Stimulated activated CD4-positive, alpha-beta T cell treated with anti-CD3 and anti-CD28 coated beads, Interleukin-4, amount 100 ng/mL, for 1 hour (primary cell): Measurements from ENCODE around the gene ZNF839.
"Not testable (repeated sequence)": the region's sequence is repeated elsewhere in the genome, so short reads cannot be mapped to it uniquely, and the experiment has no call there.

Experiments used
- DNase-seq: peaks from one replicate; pipeline ENCODE4 v3.0.0-alpha.2; 2020

ZNF839 gene

GRCh38 chr14:102342238-102342637 is 22.7 kb downstream of the ZNF839 start:
- DNase-seq, result no peak

- DNase-seq, result no peak
Observed at GRCh38 chr14:102344084-102344483, 24.5 kb downstream of the ZNF839 start.

GRCh38 chr14:102344485-102344884 is 24.9 kb downstream of the ZNF839 start:
- no peak for DNase-seq

GRCh38 chr14:102345232-102345631 is 25.7 kb downstream of the ZNF839 start:
- DNase-seq, result no peak

GRCh38 chr14:102346645-102347044 is 27.1 kb downstream of the ZNF839 start:
- no peak for DNase-seq

GRCh38 chr14:102348376-102348775 is 28.8 kb downstream of the ZNF839 start:
- no peak for DNase-seq

- no peak for DNase-seq
Observed at GRCh38 chr14:102351023-102351422, 31.5 kb downstream of the ZNF839 start.

GRCh38 chr14:102351593-102351992 is 32.0 kb downstream of the ZNF839 start:
- not testable (repeated sequence) for DNase-seq

GRCh38 chr14:102352213-102352612 is 32.7 kb downstream of the ZNF839 start:
- DNase-seq, result no peak

- no peak for DNase-seq
Observed at GRCh38 chr14:102353126-102353619, 33.6 kb downstream of the ZNF839 start.

GRCh38 chr14:102356280-102356679 is 36.7 kb downstream of the ZNF839 start:
- DNase-seq, result no peak

- DNase-seq, result no peak
Observed at GRCh38 chr14:102359341-102359740, 39.8 kb downstream of the ZNF839 start.

- DNase-seq, result no peak
Observed at GRCh38 chr14:102360388-102360787, 40.8 kb downstream of the ZNF839 start.

GRCh38 chr14:102362084-102362483 is 42.5 kb downstream of the ZNF839 start:
- peak; percentile 43 for DNase-seq

GRCh38 chr14:102362545-102363181 is 43.1 kb downstream of the ZNF839 start, which contains the start of the genes CINP and TECPR2:
Gene CINP (minus strand): TSS chr14:102362890. CDS start chr14:102362851, 39 bp downstream.
Gene TECPR2 (plus strand): TSS chr14:102362941. CDS start chr14:102376722, 13,781 bp downstream.
- DNase-seq, result peak; percentile 98

- DNase-seq, result peak; percentile 30
Observed at GRCh38 chr14:102363182-102363943, 43.8 kb downstream of the ZNF839 start.

- DNase-seq, result no peak
Observed at GRCh38 chr14:102370305-102370809, 50.8 kb downstream of the ZNF839 start.

GRCh38 chr14:102371361-102371760 is 51.8 kb downstream of the ZNF839 start:
- DNase-seq, result no peak

GRCh38 chr14:102373110-102373509 is 53.6 kb downstream of the ZNF839 start:
- no peak for DNase-seq

- no peak for DNase-seq
Observed at GRCh38 chr14:102374264-102374663, 54.7 kb downstream of the ZNF839 start.

- DNase-seq, result no peak
Observed at GRCh38 chr14:102375119-102375518, 55.6 kb downstream of the ZNF839 start.

- DNase-seq, result no peak
Observed at GRCh38 chr14:102377696-102378095, 58.1 kb downstream of the ZNF839 start.

- no peak for DNase-seq
Observed at GRCh38 chr14:102378830-102379229, 59.3 kb downstream of the ZNF839 start.

- DNase-seq, result no peak
Observed at GRCh38 chr14:102387086-102387485, 67.5 kb downstream of the ZNF839 start.
